HG03520 (cell line): Measurements from ENCODE around the gene SBK1.

Source experiments
- ATAC-seq: cut with Tn5 transposase; IDR thresholded peaks from one replicate; pipeline ENCODE4 v1.9.1; 2021; ENCODE audit warnings: mild to moderate bottlenecking, moderate library complexity; ENCODE audit not compliant: unreplicated experiment

The SBK1 gene

GRCh38 chr16:28280881-28281836 is 11.2 kb upstream of the SBK1 start:
- ATAC-seq = no peak

- no peak for ATAC-seq
Measured at GRCh38 chr16:28282045-28282444, 10.3 kb upstream of the SBK1 start.

GRCh38 chr16:28283173-28283572 is 9.2 kb upstream of the SBK1 start:
- no peak for ATAC-seq

- ATAC-seq = no peak
Measured at GRCh38 chr16:28283798-28284577, 8.3 kb upstream of the SBK1 start.

- ATAC-seq = no peak
Measured at GRCh38 chr16:28285649-28286048, 6.7 kb upstream of the SBK1 start.

GRCh38 chr16:28288114-28288513 is 4.2 kb upstream of the SBK1 start:
- no peak for ATAC-seq

- ATAC-seq = no peak
Measured at GRCh38 chr16:28289048-28289447, 3.3 kb upstream of the SBK1 start.

- ATAC-seq = no peak
Measured at GRCh38 chr16:28289939-28290858, 2.1 kb upstream of the SBK1 start.

GRCh38 chr16:28290859-28291254 is 1.5 kb upstream of the SBK1 start:
- ATAC-seq = no peak

- no peak for ATAC-seq
Measured at GRCh38 chr16:28292731-28293600, 641 bp downstream of the SBK1 start.

GRCh38 chr16:28293601-28293960 is 1.3 kb downstream of the SBK1 start:
- ATAC-seq = no peak

- ATAC-seq = no peak
Measured at GRCh38 chr16:28294201-28294600, 1.9 kb downstream of the SBK1 start.

- no peak for ATAC-seq
Measured at GRCh38 chr16:28295276-28295675, 3.0 kb downstream of the SBK1 start.

GRCh38 chr16:28297308-28297707 is 5.0 kb downstream of the SBK1 start:
- no peak for ATAC-seq

- no peak for ATAC-seq
Measured at GRCh38 chr16:28297784-28298510, 5.6 kb downstream of the SBK1 start.

GRCh38 chr16:28298511-28298878 is 6.2 kb downstream of the SBK1 start:
- ATAC-seq = no peak

GRCh38 chr16:28300327-28300726 is 8.0 kb downstream of the SBK1 start:
- no peak for ATAC-seq

- no peak for ATAC-seq
Measured at GRCh38 chr16:28301154-28301553, 8.8 kb downstream of the SBK1 start.

GRCh38 chr16:28301620-28302019 is 9.3 kb downstream of the SBK1 start:
- no peak for ATAC-seq
